GM12892 (cell line): ENCODE measurements around the gene GSN.

Source experiments
- DNase-seq: peaks from one replicate; pipeline ENCODE4 v3.0.0; 2011; ENCODE audit not compliant: insufficient read length
- FAIRE-seq: peaks from 2 replicates; lab custom pipeline; 2011; peaks lifted over from hg19 to GRCh38; lab: Jason Lieb, UNC
- POLR2A ChIP-seq: IDR thresholded peaks from 2 replicates; pipeline ENCODE4 v1.6.1; 2011; ENCODE audit warnings: low read depth, low read length, control low read depth
- POLR2AphosphoS5 ChIP-seq: IDR thresholded peaks from 2 replicates; pipeline ENCODE4 v1.6.1; 2011; ENCODE audit warnings: low read depth, low read length, control low read depth
- TAF1 ChIP-seq: IDR thresholded peaks from 2 replicates; pipeline ENCODE4 v1.6.1; 2011; ENCODE audit warnings: low read depth, mild to moderate bottlenecking, control low read depth, low read length, borderline replicate concordance

GSN gene

GRCh38 chr9:121344184-121344583 lies 76.2 kb downstream of the GSN start:
- TF ChIP-seq POLR2AphosphoS5 (no peak), POLR2A (no peak), TAF1 (no peak)
- DNase-seq (no peak), FAIRE-seq (no peak)

GRCh38 chr9:121345070-121345469 lies 77.1 kb downstream of the GSN start:
- DNase-seq (no peak), FAIRE-seq (no peak)
- no peak for TF ChIP-seq POLR2A
- TF ChIP-seq TAF1 = no peak
- TF ChIP-seq POLR2AphosphoS5 = no peak

GRCh38 chr9:121348221-121348620 lies 80.3 kb downstream of the GSN start:
- no peak for FAIRE-seq
- DNase-seq = no peak
- TF ChIP-seq TAF1 (no peak), POLR2AphosphoS5 (no peak), POLR2A (no peak)

- FAIRE-seq (no peak), DNase-seq (no peak)
- no peak for TF ChIP-seq POLR2AphosphoS5
- TF ChIP-seq POLR2A = no peak
- TF ChIP-seq TAF1 = no peak
Observed at GRCh38 chr9:121349009-121349408, 81.0 kb downstream of the GSN start.

GRCh38 chr9:121350036-121350435 lies 82.1 kb downstream of the GSN start:
- FAIRE-seq = no peak
- TF ChIP-seq TAF1 = no peak
- no peak for TF ChIP-seq POLR2A
- no peak for TF ChIP-seq POLR2AphosphoS5
- no peak for DNase-seq

- FAIRE-seq (no peak), DNase-seq (no peak)
Observed at GRCh38 chr9:121350993-121351561, 83.1 kb downstream of the GSN start.

GRCh38 chr9:121353241-121354061 lies 85.5 kb downstream of the GSN start:
- FAIRE-seq (no peak), DNase-seq (no peak)
- TF ChIP-seq POLR2AphosphoS5 (no peak), POLR2A (no peak), TAF1 (no peak)

More at GRCh38 chr9:121350993-121351561, 83.1 kb downstream of the GSN start:
- TF ChIP-seq POLR2AphosphoS5 = no peak
- TF ChIP-seq TAF1 = no peak
- no peak for TF ChIP-seq POLR2A

- no peak for FAIRE-seq
- no peak for TF ChIP-seq TAF1
- no peak for TF ChIP-seq POLR2A
- no peak for TF ChIP-seq POLR2AphosphoS5
- DNase-seq = no peak
Observed at GRCh38 chr9:121354141-121354540, 86.2 kb downstream of the GSN start.

GRCh38 chr9:121354762-121355161 lies 86.8 kb downstream of the GSN start:
- DNase-seq = no peak
- TF ChIP-seq TAF1 (no peak), POLR2A (no peak), POLR2AphosphoS5 (no peak)
- no peak for FAIRE-seq

- TF ChIP-seq POLR2AphosphoS5 (no peak), TAF1 (no peak)
- DNase-seq (no peak), FAIRE-seq (no peak)
Observed at GRCh38 chr9:121357011-121357410, 89.0 kb downstream of the GSN start.

GRCh38 chr9:121358751-121359150 lies 90.8 kb downstream of the GSN start:
- TF ChIP-seq POLR2AphosphoS5 = no peak
- TF ChIP-seq POLR2A = no peak
- TF ChIP-seq TAF1 = no peak
- DNase-seq = no peak
- no peak for FAIRE-seq
